Stimulated activated naive CD8-positive, alpha-beta T cell treated with anti-CD3 and anti-CD28 coated beads, Interleukin-15, Interleukin-2, amounts not matched to agents 100 U/mL and 50 U/mL, for 24 hours (primary cell): ENCODE results near the gene LHFPL3.

Source experiments
- ATAC-seq: fragments of 150-1000 bp; cut with Tn5 transposase; one replicate; pipeline ENCODE4 v1.10.0; 2021
- DNase-seq: peaks from one replicate; pipeline ENCODE4 v3.0.0; 2021

LHFPL3 gene

GRCh38 chr7:104800307-104800706 is 471.9 kb downstream of the LHFPL3 start:
- ATAC-seq, result no peak
- DNase-seq, result no peak

- ATAC-seq (no peak), DNase-seq (no peak)
These were observed 472.6 kb downstream of the LHFPL3 start for GRCh38 chr7:104801022-104801421.

GRCh38 chr7:104803931-104804330 is 475.5 kb downstream of the LHFPL3 start:
- ATAC-seq (no peak), DNase-seq (no peak)

- no peak for ATAC-seq
These were observed 476.3 kb downstream of the LHFPL3 start for GRCh38 chr7:104804696-104805095.

GRCh38 chr7:104805449-104806317 is 477.3 kb downstream of the LHFPL3 start:
- ATAC-seq, result no peak

More at GRCh38 chr7:104804696-104805095, 476.3 kb downstream of the LHFPL3 start:
- no peak for DNase-seq

GRCh38 chr7:104807671-104808070 is 479.3 kb downstream of the LHFPL3 start:
- ATAC-seq (no peak), DNase-seq (no peak)

More at GRCh38 chr7:104805449-104806317, 477.3 kb downstream of the LHFPL3 start:
- no peak for DNase-seq

- DNase-seq, result no peak
- no peak for ATAC-seq
These were observed 481.5 kb downstream of the LHFPL3 start for GRCh38 chr7:104809906-104810305.

GRCh38 chr7:104814126-104814525 is 485.7 kb downstream of the LHFPL3 start:
- DNase-seq, result no peak
- ATAC-seq, result no peak

- ATAC-seq (no peak), DNase-seq (no peak)
These were observed 486.4 kb downstream of the LHFPL3 start for GRCh38 chr7:104814671-104815400.

GRCh38 chr7:104816537-104816936 is 488.1 kb downstream of the LHFPL3 start:
- no peak for ATAC-seq

GRCh38 chr7:104818961-104819880 is 490.8 kb downstream of the LHFPL3 start:
- ATAC-seq, result no peak
- DNase-seq, result no peak

More at GRCh38 chr7:104816537-104816936, 488.1 kb downstream of the LHFPL3 start:
- DNase-seq, result no peak

GRCh38 chr7:104820836-104821535 is 492.6 kb downstream of the LHFPL3 start:
- DNase-seq (no peak), ATAC-seq (no peak)

- ATAC-seq (no peak), DNase-seq (no peak)
These were observed 494.8 kb downstream of the LHFPL3 start for GRCh38 chr7:104823177-104823576.

- no peak for DNase-seq
These were observed 496.7 kb downstream of the LHFPL3 start for GRCh38 chr7:104825099-104825498.

GRCh38 chr7:104826135-104826534 is 497.7 kb downstream of the LHFPL3 start:
- ATAC-seq, result no peak

More at GRCh38 chr7:104825099-104825498, 496.7 kb downstream of the LHFPL3 start:
- no peak for ATAC-seq

GRCh38 chr7:104836976-104837375 is 508.6 kb downstream of the LHFPL3 start:
- ATAC-seq (no peak), DNase-seq (no peak)

More at GRCh38 chr7:104826135-104826534, 497.7 kb downstream of the LHFPL3 start:
- no peak for DNase-seq

GRCh38 chr7:104838537-104839299 is 510.3 kb downstream of the LHFPL3 start:
- ATAC-seq (no peak), DNase-seq (no peak)

- no peak for ATAC-seq
- no peak for DNase-seq
These were observed 511.4 kb downstream of the LHFPL3 start for GRCh38 chr7:104839842-104840241.

GRCh38 chr7:104841798-104842197 is 513.4 kb downstream of the LHFPL3 start:
- DNase-seq, result no peak
- ATAC-seq, result no peak

GRCh38 chr7:104843198-104843597 is 514.8 kb downstream of the LHFPL3 start:
- ATAC-seq (no peak), DNase-seq (no peak)

GRCh38 chr7:104845557-104845956 is 517.2 kb downstream of the LHFPL3 start:
- ATAC-seq (no peak), DNase-seq (no peak)
